CD4-positive, alpha-beta T cell treated with Interferon gamma for 1 hour (primary cell): ENCODE results near the gene UNK.

Experiments used
- DNase-seq: peaks from one replicate; pipeline ENCODE4 v3.0.0-alpha.2; 2020

UNK gene

GRCh38 chr17:75773808-75774470 is 10.7 kb upstream of the UNK start:
- DNase-seq = no peak

DNA sequence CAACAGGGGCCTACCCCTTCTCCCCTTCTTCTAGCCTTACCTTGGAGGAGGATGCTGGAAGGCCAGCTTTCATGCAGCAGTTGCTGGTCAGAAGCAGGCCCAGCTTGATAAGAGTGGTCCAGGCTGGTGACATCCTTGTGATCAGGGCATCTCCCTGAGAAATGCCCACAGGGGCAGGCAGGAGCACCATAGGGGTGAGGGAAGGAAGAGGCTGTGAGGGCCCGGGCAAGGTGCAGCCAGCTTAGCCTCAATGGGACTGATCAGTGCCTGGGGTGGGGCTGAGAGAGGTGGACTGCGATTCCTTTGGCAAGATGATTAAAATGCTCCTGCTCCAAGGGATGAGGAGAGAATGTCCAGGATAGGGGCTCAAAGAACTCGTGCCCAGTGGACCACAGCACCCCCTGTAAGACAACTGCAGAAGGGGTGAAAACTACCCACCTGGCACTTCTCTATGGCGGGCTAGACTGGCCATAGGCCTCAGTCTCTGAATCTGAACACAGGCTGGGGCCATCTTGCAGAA is 10.1 kb upstream of the UNK start:
- DNase-seq = no peak

DNA sequence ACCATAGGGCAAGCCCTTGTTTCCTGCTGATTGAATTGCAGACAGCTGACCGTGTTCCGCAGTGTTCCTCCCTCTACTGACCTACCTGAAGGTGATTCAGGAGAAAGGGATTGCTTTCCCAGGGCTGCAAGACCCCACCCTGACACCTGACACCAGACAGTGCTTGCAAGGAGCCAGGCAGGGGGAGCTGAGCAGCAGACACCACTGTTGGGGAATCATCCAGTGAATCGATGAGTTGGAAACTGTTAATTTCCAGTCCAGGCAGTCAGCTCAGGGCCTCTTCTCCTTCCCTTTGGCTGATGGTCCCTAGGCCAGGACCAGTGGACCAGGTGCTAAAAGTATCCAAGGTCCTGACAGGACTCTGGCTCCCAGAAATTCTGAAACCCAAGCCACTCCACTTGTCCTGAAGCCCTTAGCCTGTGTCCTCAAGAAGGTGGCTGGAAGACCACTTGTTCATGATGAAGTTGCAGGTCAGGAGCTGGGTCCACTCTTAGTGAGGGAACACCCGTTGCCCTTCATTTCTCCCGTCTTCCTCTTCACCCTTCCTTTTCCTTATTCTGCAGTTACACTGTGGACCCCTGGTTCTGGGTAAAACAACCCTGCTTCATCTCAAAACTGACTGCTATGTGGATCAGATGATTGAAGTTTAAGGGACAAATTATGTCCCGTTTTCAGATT is 9.5 kb upstream of the UNK start:
- no peak for DNase-seq

- DNase-seq = peak; percentile 61
Measured at GRCh38 chr17:75776386-75777295, 8.0 kb upstream of the UNK start.

- no peak for DNase-seq
Measured at GRCh38 chr17:75777296-75777922, 7.2 kb upstream of the UNK start.

DNA sequence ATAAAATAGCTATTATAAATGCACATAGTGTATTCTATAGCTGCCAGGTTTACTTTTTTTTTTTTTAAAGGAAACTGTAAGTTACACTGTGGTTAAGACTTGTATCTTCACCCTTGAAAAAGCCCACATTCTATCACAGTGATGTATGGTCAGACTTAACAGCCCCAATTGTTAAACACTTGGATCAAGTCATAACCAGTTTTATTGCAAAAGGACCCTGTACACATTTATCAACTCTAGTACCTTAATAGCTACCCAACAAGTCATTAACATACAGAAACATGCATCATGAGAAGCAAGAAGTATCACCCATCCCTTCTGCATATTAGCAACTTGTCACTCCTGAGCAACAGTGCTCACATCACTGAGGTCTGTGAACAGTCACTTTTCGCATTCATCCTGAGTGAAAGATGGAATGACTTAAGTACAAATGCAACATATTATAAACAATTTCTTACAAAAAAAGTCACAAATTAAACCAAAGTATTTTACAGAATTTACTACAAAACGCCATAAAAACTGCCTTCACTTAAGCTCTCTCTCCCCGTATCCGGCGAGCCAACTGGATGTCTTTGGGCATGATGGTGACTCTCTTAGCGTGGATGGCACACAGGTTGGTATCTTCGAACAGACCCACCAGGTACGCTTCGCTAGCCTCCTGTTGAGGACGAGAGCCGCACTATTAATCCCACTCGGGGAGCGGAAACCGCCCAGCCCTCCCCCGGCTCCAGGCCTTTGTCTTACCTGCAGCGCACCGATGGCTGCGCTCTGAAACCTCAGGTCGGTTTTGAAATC is 6.3 kb upstream of the UNK start:
- DNase-seq = peak; percentile 30

DNA sequence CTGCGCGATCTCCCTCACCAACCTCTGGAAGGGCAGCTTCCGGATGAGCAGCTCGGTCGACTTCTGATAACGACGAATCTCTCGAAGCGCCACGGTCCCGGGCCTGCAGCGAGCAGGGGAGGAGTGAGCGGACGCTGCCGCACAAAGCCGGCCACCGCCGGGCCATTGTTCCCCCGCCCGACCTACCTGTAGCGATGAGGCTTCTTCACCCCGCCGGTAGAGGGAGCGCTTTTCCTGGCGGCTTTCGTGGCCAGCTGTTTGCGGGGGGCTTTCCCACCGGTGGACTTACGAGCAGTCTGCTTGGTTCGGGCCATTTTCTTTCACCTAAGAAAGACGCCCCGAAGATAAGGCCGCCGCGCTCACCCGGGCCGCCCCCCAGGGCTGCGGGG is 5.8 kb upstream of the UNK start:
- DNase-seq = peak; percentile 82

DNA sequence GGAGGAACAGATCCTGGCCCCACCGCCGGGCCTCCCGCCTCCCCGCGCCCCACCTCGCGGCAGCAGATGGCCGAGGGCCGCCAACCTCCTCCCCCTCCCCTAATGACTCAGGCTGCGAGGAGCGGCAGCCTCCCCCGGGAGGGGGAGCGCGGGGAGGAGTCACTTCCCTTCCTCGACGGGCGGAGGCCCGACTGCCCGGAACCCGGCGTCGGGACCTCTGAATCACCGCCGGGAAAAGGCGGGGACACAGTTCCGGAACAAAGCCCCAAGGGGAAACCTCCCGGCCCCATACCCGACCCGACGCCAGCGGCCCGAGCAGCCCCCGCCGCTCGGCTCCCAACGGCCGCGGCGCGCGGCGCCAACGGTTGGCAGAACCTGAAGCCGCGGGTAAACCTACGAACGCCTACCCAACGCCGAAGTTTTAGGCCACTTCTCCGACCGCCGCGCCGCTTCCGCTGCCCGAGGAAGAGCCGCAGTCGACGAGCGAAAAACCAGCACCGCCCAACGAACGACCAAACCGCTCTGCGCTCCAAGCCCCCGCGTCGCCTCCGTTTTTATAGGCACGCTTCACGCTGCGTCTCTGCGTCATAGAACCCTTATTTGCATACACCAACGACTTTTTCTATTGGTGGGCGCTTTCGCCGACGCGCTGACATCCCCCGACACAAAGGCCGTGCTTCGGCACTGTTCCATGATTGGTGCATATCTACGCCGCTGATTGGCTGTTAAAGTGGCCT is 5.2 kb upstream of the UNK start:
- DNase-seq = peak; percentile 99

GRCh38 chr17:75779987-75780889 is 4.4 kb upstream of the UNK start:
- DNase-seq = no peak

- no peak for DNase-seq
Measured at GRCh38 chr17:75783069-75783783, 1.4 kb upstream of the UNK start.

- DNase-seq = no peak
Measured at GRCh38 chr17:75783803-75784472, 668 bp upstream of the UNK start.

GRCh38 chr17:75785016-75785890 is 647 bp downstream of the UNK start:
- DNase-seq = peak; percentile 93

DNA sequence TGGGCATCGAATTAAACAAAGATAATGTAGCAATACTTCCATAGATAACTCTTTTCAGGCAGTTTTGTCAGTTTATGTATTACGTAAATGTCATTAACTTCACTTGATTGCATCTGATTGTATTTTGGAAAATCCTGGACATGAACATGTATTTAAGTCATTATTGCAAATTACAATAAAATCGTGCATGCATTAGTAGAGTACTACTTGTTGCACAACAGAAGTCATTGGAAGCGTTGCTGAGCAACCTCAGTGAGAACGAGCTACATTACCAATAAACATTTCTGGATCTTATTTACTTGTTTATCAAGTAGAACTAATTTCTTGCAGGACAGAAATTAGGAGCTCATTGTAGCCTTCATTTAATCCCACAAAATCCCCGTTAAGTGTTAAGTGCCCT is 6.6 kb downstream of the UNK start:
- no peak for DNase-seq

GRCh38 chr17:75793460-75793859 is 8.9 kb downstream of the UNK start:
- DNase-seq = no peak

GRCh38 chr17:75795820-75796607 is 11.4 kb downstream of the UNK start:
- DNase-seq = no peak

GRCh38 chr17:75799402-75799801 is 14.8 kb downstream of the UNK start:
- no peak for DNase-seq

DNA sequence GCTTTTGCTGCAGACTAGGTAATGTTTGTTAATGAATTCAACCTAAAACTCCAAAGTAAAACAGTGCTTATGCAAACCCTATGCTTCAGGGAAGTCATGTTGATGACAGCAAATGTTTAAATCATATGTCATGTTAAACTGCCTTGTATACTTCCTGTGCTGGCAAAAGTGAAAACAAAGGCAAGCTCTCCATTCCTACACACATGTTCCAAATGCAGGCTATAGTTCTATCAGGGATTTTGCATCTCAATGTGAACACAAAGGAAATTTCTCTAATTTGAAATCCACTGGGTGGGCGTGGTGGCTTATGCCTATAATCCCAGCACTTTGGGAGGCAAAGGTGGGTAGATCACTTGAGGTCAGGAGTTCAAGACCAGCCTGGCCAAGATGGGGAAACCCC is 19.3 kb downstream of the UNK start:
- no peak for DNase-seq
